ENCODE measurements around the gene TTC28. TPM values are rescaled to one million over a fixed set of nuclear protein-coding genes. Genes with fewer than 3 reads are reported as not detected.

TTC28 gene
- total RNA-seq, 6 experiments from 2014 or later = 10.8 to 18.9 (median 13.6) TPM

- DNase-seq = no peak
- no peak overlapping the region for H3K4me3 Mint-ChIP-seq
- no peaks in the 10 kb centered on the region for H3K4me1 Mint-ChIP-seq (ENCODE audit: low read depth)
- no peaks in the 10 kb centered on the region for H3K9me3 Mint-ChIP-seq
- no peaks in the 10 kb centered on the region for H3K36me3 Mint-ChIP-seq (ENCODE audit: low read depth)
- H3K27ac Mint-ChIP-seq = no peak overlapping the region
- TF ChIP-seq, protein P1, sequence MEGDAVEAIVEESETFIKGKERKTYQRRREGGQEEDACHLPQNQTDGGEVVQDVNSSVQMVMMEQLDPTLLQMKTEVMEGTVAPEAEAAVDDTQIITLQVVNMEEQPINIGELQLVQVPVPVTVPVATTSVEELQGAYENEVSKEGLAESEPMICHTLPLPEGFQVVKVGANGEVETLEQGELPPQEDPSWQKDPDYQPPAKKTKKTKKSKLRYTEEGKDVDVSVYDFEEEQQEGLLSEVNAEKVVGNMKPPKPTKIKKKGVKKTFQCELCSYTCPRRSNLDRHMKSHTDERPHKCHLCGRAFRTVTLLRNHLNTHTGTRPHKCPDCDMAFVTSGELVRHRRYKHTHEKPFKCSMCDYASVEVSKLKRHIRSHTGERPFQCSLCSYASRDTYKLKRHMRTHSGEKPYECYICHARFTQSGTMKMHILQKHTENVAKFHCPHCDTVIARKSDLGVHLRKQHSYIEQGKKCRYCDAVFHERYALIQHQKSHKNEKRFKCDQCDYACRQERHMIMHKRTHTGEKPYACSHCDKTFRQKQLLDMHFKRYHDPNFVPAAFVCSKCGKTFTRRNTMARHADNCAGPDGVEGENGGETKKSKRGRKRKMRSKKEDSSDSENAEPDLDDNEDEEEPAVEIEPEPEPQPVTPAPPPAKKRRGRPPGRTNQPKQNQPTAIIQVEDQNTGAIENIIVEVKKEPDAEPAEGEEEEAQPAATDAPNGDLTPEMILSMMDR (IDR thresholded peaks at IDR 0.05) = no peak
- H3K27me3 Mint-ChIP-seq (ENCODE audit: insufficient read depth) = no peaks in the 10 kb centered on the region; the same call in 1 of the 2 replicates
Measured at GRCh38 chr22:28630177-28630574, 49.5 kb downstream of the TTC28 start.

DNA sequence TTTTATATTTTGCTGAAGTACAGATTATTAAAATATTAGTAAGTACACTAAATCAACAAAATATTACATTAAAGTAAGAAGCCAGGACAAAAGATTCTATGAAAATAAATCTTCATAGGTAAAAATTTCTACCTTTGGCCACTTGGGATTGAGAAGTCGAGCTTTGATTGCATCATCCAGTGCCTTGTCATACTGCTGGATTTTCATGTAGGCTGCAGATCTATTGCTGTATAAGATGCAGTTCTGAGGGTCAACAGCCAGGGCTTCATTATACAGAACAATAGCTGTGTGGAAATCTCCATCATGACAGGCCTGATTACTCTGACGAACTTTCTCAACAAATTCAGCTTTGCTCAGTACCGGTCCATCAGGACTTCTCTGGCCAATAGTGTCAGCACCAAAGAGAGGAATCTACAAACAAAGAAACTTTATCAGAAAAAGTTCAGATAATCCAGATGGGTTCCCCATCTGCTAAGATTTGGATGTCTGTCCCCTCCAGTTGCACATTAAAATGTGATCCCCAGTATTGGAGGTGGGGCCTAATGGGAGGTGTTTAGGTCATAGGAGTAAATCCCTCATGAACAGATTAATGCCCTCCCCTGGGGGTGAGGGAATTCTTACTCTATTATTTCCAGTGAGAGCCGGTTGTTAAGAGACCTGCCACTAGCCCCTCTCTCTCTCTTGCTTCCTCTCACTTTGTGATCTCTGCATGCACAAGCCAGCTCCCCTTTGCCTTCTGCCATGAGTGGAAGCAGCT, 50.0 kb downstream of the TTC28 start:
- H3K4me3 Mint-ChIP-seq = no peak overlapping the region
- H3K9me3 Mint-ChIP-seq = no peaks in the 10 kb centered on the region
- no peaks in the 10 kb centered on the region for H3K4me1 Mint-ChIP-seq (ENCODE audit: low read depth)
- no peaks in the 10 kb centered on the region for H3K36me3 Mint-ChIP-seq (ENCODE audit: low read depth)
- H3K27me3 Mint-ChIP-seq (ENCODE audit: insufficient read depth) = no peaks in the 10 kb centered on the region; the same call in 1 of the 2 replicates
- TF ChIP-seq, protein P1 (IDR thresholded peaks at IDR 0.05) = no peak
- no peak overlapping the region for H3K27ac Mint-ChIP-seq
- DNase-seq = no peak

DNA sequence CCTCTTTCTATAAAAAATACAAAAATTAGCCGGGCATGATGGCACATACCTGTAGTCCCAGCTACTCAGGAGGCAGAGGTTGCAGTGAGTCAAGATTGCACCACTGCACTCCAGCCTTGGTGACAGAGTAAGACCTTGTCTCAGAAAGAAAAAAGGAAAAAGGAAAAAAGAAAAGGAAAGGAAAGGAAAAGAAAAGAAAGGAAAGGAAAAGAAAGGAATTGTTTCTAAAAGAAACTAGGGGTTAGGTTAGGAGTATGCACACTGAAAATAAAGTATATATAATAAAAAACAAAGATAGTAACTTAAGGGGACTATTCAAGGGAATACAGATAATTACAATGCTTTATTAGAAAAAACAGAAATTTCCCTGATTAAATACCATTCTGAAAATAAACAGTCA, 50.9 kb downstream of the TTC28 start:
- H3K4me3 Mint-ChIP-seq = no peak overlapping the region
- H3K27me3 Mint-ChIP-seq (ENCODE audit: insufficient read depth) = no peaks in the 10 kb centered on the region; the same call in 1 of the 2 replicates
- no peaks in the 10 kb centered on the region for H3K4me1 Mint-ChIP-seq (ENCODE audit: low read depth)
- H3K36me3 Mint-ChIP-seq (ENCODE audit: low read depth) = no peaks in the 10 kb centered on the region
- TF ChIP-seq, protein P1 (IDR thresholded peaks at IDR 0.05) = no peak
- H3K27ac Mint-ChIP-seq = no peak overlapping the region
- no peaks in the 10 kb centered on the region for H3K9me3 Mint-ChIP-seq
- DNase-seq = no peak

DNA sequence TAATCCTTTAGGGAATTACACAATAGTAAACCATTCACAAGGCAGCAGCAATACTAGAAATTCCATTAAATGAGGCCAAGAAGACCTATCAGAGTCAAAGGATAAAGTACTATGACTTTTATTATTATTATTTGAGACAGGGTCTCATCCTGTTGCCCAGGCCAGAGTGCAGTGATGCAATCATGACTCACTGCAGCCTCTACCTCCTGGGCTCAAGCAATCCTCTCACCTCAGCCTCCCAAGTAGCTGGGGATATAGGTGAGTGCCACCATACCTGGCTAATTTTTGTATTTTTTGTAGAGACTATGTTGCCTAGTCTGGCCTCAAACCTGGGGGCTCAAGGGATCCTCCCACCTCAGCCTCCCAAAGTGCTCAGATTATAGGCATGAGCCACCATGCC, 51.8 kb downstream of the TTC28 start:
- no peaks in the 10 kb centered on the region for H3K9me3 Mint-ChIP-seq
- H3K27me3 Mint-ChIP-seq (ENCODE audit: insufficient read depth) = no peaks in the 10 kb centered on the region; the same call in 1 of the 2 replicates
- H3K4me3 Mint-ChIP-seq = no peak overlapping the region
- TF ChIP-seq, protein P1 (IDR thresholded peaks at IDR 0.05) = no peak
- H3K27ac Mint-ChIP-seq = no peak overlapping the region
- DNase-seq = no peak
- no peaks in the 10 kb centered on the region for H3K4me1 Mint-ChIP-seq (ENCODE audit: low read depth)
- H3K36me3 Mint-ChIP-seq (ENCODE audit: low read depth) = no peaks in the 10 kb centered on the region

DNA sequence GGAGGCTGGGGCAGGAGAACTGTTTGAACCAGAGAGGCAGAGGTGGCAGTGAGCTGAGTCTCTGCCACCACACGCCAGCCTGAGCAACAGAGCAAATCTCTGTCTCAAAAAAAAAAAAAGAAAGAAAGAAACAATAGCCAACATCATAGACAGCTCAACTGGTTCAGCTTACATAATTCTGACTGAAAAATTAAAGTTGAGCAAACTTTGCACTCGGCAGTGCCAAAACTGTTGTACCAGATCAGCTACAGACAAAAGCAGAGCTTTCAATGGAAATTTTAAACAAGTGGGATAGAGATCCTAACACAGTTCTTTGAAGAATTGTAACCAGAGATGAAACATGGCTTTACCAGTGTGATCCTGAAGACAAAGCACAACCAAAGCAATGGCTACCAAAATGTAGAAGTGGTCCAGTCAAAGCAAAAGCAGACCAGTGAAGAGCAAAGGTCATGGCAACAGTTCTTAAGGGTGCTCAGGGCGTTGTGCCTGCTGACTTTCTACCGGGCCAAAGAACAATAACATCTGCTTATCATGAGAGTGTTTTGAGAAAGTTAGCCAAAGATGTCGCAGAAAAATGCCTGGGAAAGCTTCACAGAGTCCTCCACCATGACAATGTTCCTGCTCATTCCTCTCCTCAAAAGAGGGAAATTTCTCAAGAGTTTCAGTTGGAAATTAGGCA, 59.3 kb downstream of the TTC28 start:
- H3K4me1 Mint-ChIP-seq (ENCODE audit: low read depth) = no peaks in the 10 kb centered on the region
- no peak overlapping the region for H3K27ac Mint-ChIP-seq
- H3K27me3 Mint-ChIP-seq (ENCODE audit: insufficient read depth) = no peaks in the 10 kb centered on the region
- H3K4me3 Mint-ChIP-seq = no peak overlapping the region
- H3K9me3 Mint-ChIP-seq = no peaks in the 10 kb centered on the region
- no peaks in the 10 kb centered on the region for H3K36me3 Mint-ChIP-seq (ENCODE audit: low read depth)
- TF ChIP-seq, protein P1 (IDR thresholded peaks at IDR 0.05) = no peak
- DNase-seq = no peak
